ENCODE measurements around the gene CPNE6.

DNA sequence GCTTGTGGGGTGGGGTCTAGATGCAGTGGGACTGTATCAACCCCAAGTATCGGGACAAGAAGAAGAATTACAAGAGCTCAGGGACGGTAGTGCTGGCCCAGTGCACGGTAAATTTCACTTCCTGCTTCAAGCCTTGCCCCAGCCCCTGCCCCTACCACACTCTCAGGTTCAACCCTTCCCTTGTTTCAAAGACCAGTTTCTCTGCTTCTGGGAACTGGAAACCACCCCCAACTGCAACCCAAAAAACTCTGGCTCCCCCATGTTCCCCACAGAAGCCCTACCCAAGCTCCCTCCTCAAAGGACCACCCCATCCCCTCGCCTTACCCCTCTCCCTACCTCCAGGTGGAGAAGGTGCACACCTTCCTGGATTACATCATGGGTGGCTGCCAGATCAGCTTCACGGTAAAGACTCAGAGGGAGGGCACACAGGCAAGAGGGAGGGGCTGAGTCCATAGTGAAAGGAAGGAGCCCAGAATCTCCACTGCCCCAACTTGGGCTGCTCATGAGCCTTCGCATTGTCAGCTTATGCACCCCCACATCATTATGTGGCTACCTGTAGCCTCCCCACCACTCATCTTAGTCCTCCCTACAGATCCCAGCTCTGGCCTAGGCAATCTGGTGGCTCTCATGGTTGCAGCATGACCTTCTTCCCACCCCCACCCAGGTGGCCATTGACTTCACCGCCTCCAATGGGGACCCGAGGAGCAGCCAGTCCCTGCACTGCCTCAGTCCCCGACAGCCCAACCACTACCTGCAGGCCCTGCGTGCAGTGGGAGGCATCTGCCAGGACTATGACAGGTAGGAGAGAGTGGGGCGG, 4.3 kb downstream of the CPNE6 start:
- TF ChIP-seq, protein P1, sequence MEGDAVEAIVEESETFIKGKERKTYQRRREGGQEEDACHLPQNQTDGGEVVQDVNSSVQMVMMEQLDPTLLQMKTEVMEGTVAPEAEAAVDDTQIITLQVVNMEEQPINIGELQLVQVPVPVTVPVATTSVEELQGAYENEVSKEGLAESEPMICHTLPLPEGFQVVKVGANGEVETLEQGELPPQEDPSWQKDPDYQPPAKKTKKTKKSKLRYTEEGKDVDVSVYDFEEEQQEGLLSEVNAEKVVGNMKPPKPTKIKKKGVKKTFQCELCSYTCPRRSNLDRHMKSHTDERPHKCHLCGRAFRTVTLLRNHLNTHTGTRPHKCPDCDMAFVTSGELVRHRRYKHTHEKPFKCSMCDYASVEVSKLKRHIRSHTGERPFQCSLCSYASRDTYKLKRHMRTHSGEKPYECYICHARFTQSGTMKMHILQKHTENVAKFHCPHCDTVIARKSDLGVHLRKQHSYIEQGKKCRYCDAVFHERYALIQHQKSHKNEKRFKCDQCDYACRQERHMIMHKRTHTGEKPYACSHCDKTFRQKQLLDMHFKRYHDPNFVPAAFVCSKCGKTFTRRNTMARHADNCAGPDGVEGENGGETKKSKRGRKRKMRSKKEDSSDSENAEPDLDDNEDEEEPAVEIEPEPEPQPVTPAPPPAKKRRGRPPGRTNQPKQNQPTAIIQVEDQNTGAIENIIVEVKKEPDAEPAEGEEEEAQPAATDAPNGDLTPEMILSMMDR (IDR thresholded peaks at IDR 0.05 in 2 of 3, conservative IDR thresholded peaks at IDR 0.05 in 1 of 3; ENCODE audit: borderline replicate concordance in 1 of 3, insufficient read depth in 1 of 3, low read depth in 2 of 3, low read length in 2 of 3) = no peak
- TF ChIP-seq, protein P2, sequence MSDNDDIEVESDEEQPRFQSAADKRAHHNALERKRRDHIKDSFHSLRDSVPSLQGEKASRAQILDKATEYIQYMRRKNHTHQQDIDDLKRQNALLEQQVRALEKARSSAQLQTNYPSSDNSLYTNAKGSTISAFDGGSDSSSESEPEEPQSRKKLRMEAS (IDR thresholded peaks at IDR 0.05) = no peak
- no peak for TF ChIP-seq EGR1 (IDR thresholded peaks at IDR 0.05; ENCODE audit: low read depth)
- TF ChIP-seq SRF (IDR thresholded peaks at IDR 0.05; ENCODE audit: low read depth) = no peak
- TF ChIP-seq ZNF274 (IDR thresholded peaks at IDR 0.05; ENCODE audit: low read depth, low read length) = no peak

Measured in HCT116 (cell line).